ACHN (cell line): Measurements from ENCODE around the gene SLC4A4.

ENCODE experiments used
- DNase-seq: peaks from one replicate; pipeline ENCODE4 v3.0.0-alpha.2; 2015
- in situ Hi-C: cut with HindIII; loops from 2 replicates; pipeline ENCODE4 v1.10.0; 2017; ENCODE audit warnings: low sequenced_read_pairs, low pct_ligation_motif_present, low pct_unique_long_range_greater_than_20kb

SLC4A4 gene

GRCh38 chr4:71554025-71554424, 215.2 kb downstream of the SLC4A4 start:
- DNase-seq = no peak
- in situ Hi-C loops = no loop called here

DNA sequence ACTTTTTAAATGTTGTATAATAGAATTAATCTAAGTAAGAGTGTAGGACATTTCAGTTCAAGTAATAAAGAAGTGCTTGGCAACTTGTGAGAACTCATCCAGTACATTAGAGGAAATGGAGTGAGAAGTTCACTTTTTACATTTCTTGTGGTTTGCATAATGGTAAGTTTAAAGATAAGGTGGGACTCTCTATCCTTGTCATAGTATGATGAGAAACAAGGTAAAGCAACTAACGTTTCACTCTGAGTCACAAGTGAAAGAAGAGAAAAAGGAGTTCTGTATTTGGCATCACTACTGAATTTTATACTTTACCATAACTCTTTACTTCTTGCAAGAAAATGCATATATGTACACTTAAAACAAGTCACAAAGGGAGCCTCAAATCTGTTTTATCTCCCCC, 219.4 kb downstream of the SLC4A4 start:
- DNase-seq = no peak
- in situ Hi-C loops = no loop called here

DNA sequence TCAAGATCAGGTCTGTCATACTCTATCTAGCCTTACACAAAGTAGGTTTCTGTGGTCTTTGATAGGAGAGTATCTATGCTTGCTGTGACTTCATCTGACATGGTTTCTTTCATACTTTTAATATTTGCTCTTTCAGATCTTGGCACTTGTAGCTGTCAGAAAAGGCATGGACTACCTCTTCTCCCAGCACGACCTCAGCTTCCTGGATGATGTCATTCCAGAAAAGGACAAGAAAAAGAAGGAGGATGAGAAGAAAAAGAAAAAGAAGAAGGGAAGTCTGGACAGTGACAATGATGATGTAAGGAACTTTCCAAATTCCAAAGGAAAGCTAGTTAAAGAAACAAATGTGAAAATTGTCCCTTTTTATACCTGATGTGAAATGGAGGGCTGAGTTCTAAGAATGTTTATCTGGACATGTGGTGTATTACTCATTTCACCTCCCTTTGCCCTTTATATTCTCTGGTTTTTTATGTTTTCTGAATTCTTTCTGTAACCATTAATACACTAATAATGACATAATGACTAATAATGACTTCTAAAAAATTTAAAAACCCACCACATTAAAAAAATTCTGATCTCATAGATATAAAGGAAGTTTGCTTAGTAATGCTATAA, 221.2 kb downstream of the SLC4A4 start:
- peak; percentile 10 for DNase-seq
- in situ Hi-C loops = no loop called here

DNA sequence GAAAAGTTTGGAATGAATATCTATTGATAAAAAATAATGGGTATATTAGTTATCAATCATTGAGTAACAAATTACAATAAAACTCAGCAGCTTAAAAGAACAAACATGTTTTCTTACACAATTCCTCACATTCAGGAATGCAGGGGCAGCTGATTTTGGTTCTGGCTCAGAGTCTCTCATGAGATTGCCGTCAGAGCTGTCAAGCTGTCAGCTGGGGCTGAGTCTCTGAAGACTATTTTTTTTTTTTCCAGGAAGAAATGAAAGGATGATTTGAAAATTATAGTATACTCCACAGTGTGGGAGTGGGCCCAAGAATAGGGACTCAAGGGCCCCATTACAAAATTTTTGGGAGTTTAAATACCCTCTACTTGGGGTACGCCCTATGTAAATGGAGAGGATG, 226.0 kb downstream of the SLC4A4 start:
- in situ Hi-C loops = no loop called here
- no peak for DNase-seq

DNA sequence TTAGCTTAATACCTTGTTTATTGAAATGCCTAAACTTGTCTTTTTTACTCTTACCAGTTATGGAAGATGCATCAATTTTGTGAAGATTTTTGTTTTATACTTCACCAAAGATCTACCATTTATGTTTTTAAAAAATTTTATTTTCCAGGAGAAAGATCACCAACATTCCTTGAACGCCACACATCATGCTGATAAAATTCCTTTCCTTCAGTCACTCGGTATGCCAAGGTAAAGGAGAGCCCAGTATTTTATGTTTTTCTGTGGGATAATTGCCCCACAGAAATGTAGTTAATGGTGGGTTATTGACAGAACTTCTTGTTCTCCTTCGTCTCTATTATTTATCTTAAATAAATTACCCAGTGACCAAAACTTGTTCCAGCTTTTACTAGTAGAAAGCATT, 228.0 kb downstream of the SLC4A4 start:
- in situ Hi-C loops = no loop called here
- DNase-seq = no peak

GRCh38 chr4:71568131-71568530, 229.3 kb downstream of the SLC4A4 start:
- no peak for DNase-seq
- in situ Hi-C loops = no loop called here

- in situ Hi-C loops = no loop called here
- no peak for DNase-seq
Observed at GRCh38 chr4:71570492-71570891, 231.7 kb downstream of the SLC4A4 start.

DNA sequence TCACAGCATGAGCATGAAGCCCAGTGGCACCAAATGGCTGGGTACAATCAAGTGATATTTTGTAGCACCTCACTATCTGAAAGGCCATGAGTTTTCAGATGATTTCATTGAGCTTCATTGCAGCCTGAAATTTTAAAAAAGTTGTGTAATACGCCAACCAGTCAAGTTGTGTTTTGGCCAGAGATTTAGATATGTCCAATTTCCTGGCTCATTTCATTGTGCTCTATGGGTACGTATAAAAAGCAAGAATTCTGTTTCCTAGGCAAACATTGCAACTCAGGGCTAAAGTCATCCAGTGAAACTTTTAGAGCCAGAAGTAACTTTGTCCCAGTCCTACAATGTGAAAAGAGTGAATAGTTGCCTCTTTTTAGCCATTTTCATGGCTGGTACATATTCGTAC, 232.5 kb downstream of the SLC4A4 start:
- in situ Hi-C loops = no loop called here
- DNase-seq = no peak

- in situ Hi-C loops = no loop called here
- DNase-seq = no peak
Observed at GRCh38 chr4:71583971-71584370, 245.2 kb downstream of the SLC4A4 start.

DNA sequence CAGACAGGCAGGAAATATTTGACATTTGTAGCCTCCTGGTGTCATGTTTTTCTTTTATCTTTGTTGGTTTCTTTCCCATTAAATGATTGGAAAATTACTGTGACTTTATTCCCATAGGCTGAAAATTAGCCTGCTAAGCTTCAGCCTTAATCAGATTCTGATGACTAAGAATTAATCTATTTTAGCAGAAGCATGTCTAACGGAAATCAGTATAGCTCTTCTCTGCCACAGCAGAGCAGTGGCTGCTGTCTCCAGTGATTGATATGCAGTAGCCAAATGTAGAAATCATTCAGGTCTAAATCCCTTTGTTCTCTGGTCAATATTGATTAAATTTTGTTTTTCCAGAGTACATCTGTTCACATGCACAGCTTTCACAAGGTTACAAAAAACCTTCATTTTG, 245.8 kb downstream of the SLC4A4 start:
- no peak for DNase-seq
- in situ Hi-C loops = no loop called here

GRCh38 chr4:71586087-71586763, 247.4 kb downstream of the SLC4A4 start:
- in situ Hi-C loops = no loop called here
- DNase-seq = no peak

DNA sequence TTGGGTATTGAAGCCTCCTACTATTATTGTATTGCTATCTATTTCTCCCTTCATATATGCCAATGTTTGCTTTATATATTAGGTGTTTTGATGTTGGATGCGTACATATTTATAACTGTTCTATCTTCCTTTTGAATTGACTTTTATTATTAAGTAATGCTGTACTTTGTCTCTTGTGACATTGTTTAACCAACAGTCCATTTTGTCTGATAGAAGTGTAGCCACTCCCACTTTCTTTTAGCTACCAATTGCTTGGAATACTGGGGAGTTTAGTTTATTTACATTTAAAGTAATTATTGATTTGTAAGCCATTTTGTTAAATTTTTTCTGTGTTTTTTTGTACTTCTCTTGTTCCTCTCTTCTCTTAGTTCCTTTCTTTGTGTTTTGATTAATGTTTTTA, 249.2 kb downstream of the SLC4A4 start:
- in situ Hi-C loops = no loop called here
- no peak for DNase-seq

DNA sequence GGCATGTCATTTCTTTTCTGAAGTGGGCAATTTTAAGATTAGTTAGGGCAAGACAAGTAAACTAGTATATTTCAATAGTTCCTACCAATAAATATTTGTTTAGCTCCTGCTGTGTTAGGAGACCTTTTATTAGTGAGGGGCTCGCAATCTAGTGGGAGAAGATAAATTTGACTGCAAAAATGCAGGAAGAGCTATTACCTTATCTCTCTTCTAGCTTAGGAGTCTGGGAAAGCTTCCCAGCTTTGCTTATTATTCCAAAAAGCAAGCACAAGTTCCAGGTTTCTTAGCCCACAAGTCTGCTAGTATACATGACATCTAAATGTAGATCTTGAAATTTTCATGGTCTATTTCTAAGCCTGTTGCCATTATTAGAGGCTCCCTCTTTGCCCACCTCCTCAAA, 254.0 kb downstream of the SLC4A4 start:
- no peak for DNase-seq
- in situ Hi-C loops = no loop called here

GRCh38 chr4:71593311-71593710, 254.5 kb downstream of the SLC4A4 start:
- in situ Hi-C loops = no loop called here

DNA sequence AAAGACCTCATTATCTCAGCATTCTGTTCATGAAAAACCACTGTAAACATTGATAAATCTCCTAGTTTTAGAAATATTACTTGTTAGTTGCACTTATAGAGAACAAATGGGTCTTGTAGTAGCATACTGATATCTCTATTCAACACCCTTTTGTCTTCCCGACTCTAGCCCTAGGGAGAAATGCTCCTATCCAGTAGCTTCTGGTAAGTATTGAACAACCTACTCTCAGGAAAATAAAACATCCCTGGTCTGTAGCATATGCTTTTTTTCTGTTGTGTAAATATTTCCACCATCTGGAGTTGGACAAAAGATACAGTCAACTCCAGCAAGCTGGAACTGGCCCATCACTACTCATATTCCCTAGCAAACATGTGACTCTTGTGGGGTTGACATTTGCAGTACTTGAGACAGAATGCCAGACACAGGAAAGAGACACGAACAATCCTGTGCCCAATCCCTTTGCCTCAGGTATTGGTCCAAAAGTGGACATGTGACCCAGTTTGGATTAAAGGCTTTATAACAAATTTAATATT, 256.8 kb downstream of the SLC4A4 start:
- in situ Hi-C loops = no loop called here
- DNase-seq = no peak

More at GRCh38 chr4:71593311-71593710, 254.5 kb downstream of the SLC4A4 start:
- DNase-seq = no peak

GRCh38 chr4:71599578-71599977, 260.8 kb downstream of the SLC4A4 start:
- DNase-seq = no peak
- in situ Hi-C loops = no loop called here

DNA sequence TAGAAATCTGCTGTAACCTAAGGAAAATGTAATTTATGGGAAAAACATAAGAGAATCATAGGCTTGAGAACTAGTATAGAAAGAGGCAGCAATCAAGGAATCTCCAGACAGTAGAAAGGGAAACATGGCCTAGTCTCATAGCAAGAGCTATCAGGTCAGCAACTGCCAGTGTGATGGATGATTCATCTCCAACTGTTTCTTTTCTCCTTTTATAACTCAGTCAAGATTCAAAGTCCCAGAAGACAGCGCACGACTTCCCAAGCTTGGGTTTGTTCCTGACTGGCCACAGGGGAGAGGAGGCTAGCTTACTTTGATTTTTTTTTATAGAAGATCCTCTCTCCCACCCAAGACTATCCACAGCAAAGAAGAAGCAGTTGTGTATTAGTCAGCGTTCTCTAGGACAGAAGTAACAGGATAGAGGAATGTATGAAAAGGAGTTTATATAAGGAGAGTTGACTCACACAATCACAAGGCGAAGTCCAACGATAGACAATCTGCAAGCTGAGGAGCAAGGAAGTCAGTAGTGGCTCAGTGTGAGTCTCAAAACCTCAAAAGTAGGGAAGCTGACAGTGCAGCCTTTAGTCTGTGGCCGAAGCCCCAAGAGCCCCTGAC, 263.6 kb downstream of the SLC4A4 start:
- in situ Hi-C loops = no loop called here
- DNase-seq = no peak

- in situ Hi-C loops = no loop called here
- no peak for DNase-seq
Observed at GRCh38 chr4:71604785-71605184, 266.0 kb downstream of the SLC4A4 start.

DNA sequence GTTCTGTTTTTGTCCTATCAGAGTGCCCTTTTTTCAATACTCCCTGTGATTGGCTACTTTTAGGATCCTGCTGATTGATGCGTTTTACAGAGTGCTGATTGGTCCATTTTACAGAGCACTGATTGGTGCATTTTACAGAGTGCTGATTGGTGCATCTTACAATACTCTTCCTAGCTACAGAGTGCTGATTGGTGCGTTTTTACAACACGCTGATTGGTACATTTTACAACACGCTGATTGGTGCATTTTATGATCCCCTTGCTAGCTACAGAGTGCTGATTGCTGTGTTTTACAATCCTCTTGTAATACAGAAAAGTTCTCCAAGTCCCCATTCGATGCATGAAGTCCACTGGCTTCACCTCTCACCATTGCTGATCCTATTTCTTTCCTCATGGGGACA, 268.3 kb downstream of the SLC4A4 start:
- in situ Hi-C loops = no loop called here

More for the DNA sequence above, 268.3 kb downstream of the SLC4A4 start:
- no peak for DNase-seq
